ENCODE measurements around the gene DSTN. TPM values are rescaled to one million over a fixed set of nuclear protein-coding genes. Genes with fewer than 3 reads are reported as not detected.

The DSTN gene
- total and polyA plus RNA-seq, 9 of the 15 experiments (the other 6 are each of a cell fraction or from before 2014, with no cell fraction given), result 25.7 to 88.3 (median 61.0) TPM

DNA sequence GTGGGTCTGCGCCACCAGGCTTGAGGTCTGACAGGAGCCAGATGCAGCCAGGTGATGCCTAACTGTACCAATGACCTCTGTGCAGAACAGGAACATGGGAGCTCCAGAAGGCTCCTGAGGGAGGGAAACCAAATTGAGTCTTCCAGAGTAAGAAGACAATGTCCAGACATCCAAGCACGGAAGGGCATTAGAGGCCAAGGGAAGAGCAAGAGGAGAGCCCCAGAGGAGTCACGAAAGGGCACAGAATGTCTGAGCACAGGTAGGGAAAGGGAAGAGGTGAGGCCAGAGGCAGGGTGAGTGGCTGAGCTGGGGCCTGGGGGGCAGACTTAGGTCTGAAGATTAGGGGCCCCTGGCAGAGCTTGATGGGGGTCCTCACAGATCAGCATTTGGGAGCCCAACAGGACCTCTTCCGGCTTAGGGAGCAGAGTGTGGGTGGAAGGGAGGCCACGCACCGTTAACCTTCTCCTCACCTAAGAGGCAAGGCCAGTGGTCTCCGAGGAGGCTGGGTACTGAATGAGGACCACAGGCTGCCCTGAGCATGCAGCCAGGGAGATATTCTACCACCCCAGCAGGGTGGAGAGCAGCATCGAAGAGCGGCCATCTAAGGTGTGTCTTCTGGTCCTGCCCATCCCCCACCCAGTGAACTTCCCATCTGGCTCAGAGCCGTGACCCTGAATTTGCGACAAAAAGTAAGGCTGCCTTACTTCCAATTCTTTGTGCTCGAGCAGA, 70.4 kb downstream of the DSTN start:
- ATAC-seq, result no peak
- intact Hi-C loops (cut with micrococcal nuclease), result no loop called here
- peaks cover 18% of the 10 kb centered on the region; the same call in 1 of the 3 replicates for H3K36me3 ChIP-seq (ENCODE audit: control insufficient read depth, insufficient read depth, low read length)
- WGBS (ENCODE audit: insufficient coverage, low coverage, missing lambda C conversion rate), result 89% methylated on average over 8 of the region's 12 CpGs
- no peaks in the 10 kb centered on the region for H3K79me2 ChIP-seq (ENCODE audit: control insufficient read depth, insufficient read depth, low read length)
- no peak overlapping the region for H3K4me2 ChIP-seq (ENCODE audit: insufficient read depth, low read length)
- no peak for DNase-seq (ENCODE audit: extremely low read depth in 1 of 4, low spot score in 3 of 4)
- in situ Hi-C loops (cut with MboI), result no loop called here
- CTCF ChIA-PET (ENCODE audit: low intra/inter-chr PET ratio), result no interaction called here
- no peaks in the 10 kb centered on the region for H3K9me1 ChIP-seq (ENCODE audit: control insufficient read depth, insufficient read depth, low read length)
- H4K20me1 ChIP-seq (replicated peaks; ENCODE audit: control insufficient read depth, insufficient read depth, low read length), result no peaks in the 10 kb centered on the region
- H3K4me3 ChIP-seq, result no peak overlapping the region
- no peaks in the 10 kb centered on the region for H3K27me3 ChIP-seq (ENCODE audit: control insufficient read depth in 2 of 2, insufficient read depth in 2 of 2, low read length in 2 of 2)
- POLR2A ChIA-PET, result interaction anchor here (0.7 kb wide), 1 partner anchor 12 kb away, joined by 3 read pairs; no protein-coding TSS in a partner anchor
- no peak overlapping the region for H3K27ac ChIP-seq (ENCODE audit: extremely low read depth, low read depth, low read length)
- H2AFZ ChIP-seq (ENCODE audit: low read depth, low read length), result no peak overlapping the region
- H3K9ac ChIP-seq (ENCODE audit: insufficient read depth in 1 of 2, low read depth in 2 of 2, low read length in 2 of 2), result no peak overlapping the region
- no peaks in the 10 kb centered on the region for H3K9me3 ChIP-seq (replicated peaks; ENCODE audit: control insufficient read depth, insufficient read depth, low read depth, low read length)
- H3K4me1 ChIP-seq (replicated peaks in 1 of 2; ENCODE audit: control insufficient read depth in 2 of 2, insufficient read depth in 2 of 2, low read length in 2 of 2), result peaks cover 0 to 6% of the 10 kb centered on the region in 2 experiments; a peak in 2 of 5 replicates
- no TSS peak for BruUV-seq (replicated peaks)
- FAIRE-seq, result no peak
- TF ChIP-seq, protein P1, sequence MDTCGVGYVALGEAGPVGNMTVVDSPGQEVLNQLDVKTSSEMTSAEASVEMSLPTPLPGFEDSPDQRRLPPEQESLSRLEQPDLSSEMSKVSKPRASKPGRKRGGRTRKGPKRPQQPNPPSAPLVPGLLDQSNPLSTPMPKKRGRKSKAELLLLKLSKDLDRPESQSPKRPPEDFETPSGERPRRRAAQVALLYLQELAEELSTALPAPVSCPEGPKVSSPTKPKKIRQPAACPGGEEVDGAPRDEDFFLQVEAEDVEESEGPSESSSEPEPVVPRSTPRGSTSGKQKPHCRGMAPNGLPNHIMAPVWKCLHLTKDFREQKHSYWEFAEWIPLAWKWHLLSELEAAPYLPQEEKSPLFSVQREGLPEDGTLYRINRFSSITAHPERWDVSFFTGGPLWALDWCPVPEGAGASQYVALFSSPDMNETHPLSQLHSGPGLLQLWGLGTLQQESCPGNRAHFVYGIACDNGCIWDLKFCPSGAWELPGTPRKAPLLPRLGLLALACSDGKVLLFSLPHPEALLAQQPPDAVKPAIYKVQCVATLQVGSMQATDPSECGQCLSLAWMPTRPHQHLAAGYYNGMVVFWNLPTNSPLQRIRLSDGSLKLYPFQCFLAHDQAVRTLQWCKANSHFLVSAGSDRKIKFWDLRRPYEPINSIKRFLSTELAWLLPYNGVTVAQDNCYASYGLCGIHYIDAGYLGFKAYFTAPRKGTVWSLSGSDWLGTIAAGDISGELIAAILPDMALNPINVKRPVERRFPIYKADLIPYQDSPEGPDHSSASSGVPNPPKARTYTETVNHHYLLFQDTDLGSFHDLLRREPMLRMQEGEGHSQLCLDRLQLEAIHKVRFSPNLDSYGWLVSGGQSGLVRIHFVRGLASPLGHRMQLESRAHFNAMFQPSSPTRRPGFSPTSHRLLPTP (IDR thresholded peaks at IDR 0.05; ENCODE audit: borderline replicate concordance, extremely low read depth, insufficient read length), result no peak
- TF ChIP-seq DACH1 (IDR thresholded peaks at IDR 0.05; ENCODE audit: partially characterized antibody), result no peak
- TF ChIP-seq ZNF282 (CRISPR knock-in tag; IDR thresholded peaks at IDR 0.05), result no peak
- TF ChIP-seq, protein P2, sequence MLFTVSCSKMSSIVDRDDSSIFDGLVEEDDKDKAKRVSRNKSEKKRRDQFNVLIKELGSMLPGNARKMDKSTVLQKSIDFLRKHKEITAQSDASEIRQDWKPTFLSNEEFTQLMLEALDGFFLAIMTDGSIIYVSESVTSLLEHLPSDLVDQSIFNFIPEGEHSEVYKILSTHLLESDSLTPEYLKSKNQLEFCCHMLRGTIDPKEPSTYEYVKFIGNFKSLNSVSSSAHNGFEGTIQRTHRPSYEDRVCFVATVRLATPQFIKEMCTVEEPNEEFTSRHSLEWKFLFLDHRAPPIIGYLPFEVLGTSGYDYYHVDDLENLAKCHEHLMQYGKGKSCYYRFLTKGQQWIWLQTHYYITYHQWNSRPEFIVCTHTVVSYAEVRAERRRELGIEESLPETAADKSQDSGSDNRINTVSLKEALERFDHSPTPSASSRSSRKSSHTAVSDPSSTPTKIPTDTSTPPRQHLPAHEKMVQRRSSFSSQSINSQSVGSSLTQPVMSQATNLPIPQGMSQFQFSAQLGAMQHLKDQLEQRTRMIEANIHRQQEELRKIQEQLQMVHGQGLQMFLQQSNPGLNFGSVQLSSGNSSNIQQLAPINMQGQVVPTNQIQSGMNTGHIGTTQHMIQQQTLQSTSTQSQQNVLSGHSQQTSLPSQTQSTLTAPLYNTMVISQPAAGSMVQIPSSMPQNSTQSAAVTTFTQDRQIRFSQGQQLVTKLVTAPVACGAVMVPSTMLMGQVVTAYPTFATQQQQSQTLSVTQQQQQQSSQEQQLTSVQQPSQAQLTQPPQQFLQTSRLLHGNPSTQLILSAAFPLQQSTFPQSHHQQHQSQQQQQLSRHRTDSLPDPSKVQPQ (CRISPR knock-in tag; IDR thresholded peaks at IDR 0.05; ENCODE audit: borderline replicate concordance), result no peak
- no peak for TF ChIP-seq FOXM1 (IDR thresholded peaks at IDR 0.05; ENCODE audit: low read depth)
- no peak for TF ChIP-seq FOXM1 (CRISPR knock-in tag; IDR thresholded peaks at IDR 0.05; ENCODE audit: low read depth)
- TF ChIP-seq FOXK1 (CRISPR knock-in tag; IDR thresholded peaks at IDR 0.05; ENCODE audit: borderline replicate concordance), result no peak
- no peak for TF ChIP-seq NRF1 (conservative IDR thresholded peaks at IDR 0.05 in 1 of 2, IDR thresholded peaks at IDR 0.05 in 1 of 2)
- TF ChIP-seq, protein P3, sequence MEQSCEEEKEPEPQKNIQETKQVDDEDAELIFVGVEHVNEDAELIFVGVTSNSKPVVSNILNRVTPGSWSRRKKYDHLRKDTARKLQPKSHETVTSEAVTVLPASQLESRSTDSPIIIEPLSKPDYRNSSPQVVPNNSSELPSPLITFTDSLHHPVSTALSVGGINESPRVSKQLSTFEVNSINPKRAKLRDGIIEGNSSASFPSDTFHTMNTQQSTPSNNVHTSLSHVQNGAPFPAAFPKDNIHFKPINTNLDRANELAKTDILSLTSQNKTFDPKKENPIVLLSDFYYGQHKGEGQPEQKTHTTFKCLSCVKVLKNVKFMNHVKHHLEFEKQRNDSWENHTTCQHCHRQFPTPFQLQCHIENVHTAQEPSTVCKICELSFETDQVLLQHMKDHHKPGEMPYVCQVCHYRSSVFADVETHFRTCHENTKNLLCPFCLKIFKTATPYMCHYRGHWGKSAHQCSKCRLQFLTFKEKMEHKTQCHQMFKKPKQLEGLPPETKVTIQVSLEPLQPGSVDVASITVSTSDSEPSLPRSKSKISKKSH (CRISPR knock-in tag; IDR thresholded peaks at IDR 0.05), result no peak
- TF ChIP-seq L3MBTL2 (IDR thresholded peaks at IDR 0.05), result no peak
- TF ChIP-seq KAT2B (IDR thresholded peaks at IDR 0.05; ENCODE audit: low read depth, low read length), result no peak
- TF ChIP-seq, protein P4, sequence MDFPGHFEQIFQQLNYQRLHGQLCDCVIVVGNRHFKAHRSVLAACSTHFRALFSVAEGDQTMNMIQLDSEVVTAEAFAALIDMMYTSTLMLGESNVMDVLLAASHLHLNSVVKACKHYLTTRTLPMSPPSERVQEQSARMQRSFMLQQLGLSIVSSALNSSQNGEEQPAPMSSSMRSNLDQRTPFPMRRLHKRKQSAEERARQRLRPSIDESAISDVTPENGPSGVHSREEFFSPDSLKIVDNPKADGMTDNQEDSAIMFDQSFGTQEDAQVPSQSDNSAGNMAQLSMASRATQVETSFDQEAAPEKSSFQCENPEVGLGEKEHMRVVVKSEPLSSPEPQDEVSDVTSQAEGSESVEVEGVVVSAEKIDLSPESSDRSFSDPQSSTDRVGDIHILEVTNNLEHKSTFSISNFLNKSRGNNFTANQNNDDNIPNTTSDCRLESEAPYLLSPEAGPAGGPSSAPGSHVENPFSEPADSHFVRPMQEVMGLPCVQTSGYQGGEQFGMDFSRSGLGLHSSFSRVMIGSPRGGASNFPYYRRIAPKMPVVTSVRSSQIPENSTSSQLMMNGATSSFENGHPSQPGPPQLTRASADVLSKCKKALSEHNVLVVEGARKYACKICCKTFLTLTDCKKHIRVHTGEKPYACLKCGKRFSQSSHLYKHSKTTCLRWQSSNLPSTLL (IDR thresholded peaks at IDR 0.05), result no peak
- no peak for TF ChIP-seq ZNF133 (CRISPR knock-in tag; IDR thresholded peaks at IDR 0.05)
